DMS53 (cell line): Measurements from ENCODE around the gene DUSP16.
A peak's percentile ranks its signal among the peaks of the same experiment; 100 is the strongest.
"Not testable (repeated sequence)": the region's sequence is repeated elsewhere in the genome, so short reads cannot be mapped to it uniquely, and the experiment has no call there.

Experiments used
- DNase-seq: peaks from one replicate; lab custom pipeline; 2025; lab: John Stamatoyannopoulos, UW

The DUSP16 gene

DNA sequence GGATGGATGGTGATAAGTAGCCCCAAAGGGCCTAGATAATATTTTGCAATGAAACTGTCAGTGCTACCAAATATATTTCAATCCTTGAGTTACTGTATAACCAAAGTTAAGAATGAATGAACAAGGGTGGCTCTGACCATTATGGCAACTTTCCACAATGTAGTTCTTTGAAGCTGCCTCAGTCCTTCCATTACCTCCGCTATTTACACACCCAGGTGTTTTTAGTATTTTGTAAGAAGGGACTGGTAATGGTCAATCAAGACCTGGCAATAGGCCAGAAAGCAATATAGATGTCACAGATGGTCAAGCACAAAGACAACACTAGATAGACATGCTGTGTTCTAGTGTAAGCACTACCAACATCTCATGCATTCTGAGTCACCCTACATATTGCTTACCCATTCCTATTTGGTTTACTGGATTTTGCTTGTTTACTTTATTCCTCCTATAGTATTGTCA is 16.3 kb downstream of the DUSP16 start:
- DNase-seq: peak; percentile 98

DNA sequence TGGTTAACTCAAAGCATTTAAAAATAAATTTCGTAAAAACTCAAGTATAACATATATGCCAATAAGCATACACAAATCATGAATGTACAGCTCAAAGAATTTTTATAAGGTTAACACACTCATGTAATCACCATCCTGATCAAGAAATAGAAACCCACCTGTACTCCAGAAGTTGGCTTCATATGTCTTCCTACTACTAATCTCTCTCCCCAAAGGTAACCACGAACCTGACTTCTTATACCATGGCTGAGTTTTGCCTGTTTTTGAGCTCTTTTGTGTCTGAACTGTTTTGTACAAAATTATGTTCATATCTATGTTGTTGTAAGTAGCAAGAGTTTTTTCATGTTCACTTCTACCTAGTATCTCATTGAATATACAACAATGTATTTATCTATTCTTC is 18.7 kb downstream of the DUSP16 start:
- DNase-seq: no peak

DNA sequence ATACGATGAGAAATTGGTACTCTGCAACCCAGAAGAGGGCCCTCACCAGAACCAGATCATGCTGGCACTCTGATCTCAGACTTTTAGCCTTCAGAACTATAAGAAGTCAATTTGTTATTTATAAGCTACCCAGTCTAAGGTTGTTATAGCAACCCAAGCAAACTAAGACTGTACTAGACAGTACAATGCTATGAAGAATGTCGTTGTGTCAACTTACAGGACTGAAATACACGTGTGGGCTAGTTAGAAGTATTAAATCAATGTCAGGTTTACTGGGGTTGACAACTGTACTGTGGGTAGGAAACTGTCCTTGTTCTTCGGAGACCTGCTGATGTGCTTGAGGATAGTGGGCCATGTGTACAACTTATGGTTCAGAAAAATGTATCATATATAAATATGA is 19.7 kb downstream of the DUSP16 start:
- DNase-seq: no peak

- DNase-seq: no peak
Observed at GRCh38 chr12:12542286-12542685, 20.4 kb downstream of the DUSP16 start.

DNA sequence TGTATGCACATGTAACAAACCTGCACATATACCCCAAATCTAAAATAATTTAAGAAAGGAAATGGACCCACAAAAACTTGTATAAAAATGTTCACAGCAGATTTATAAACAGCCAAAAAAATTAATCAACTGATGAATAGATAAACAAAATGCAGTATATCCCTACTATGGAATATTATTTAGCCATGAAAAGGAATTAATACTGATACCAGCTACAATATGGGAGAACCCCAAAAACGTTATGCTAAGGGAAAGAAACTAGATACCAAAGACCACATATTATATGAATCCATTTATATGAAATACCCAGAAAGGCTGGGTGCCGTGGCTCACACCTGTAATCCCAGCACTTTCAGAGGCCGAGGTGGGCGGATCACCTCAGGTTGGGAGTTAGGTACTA is 20.9 kb downstream of the DUSP16 start:
- DNase-seq: no peak

- no peak for DNase-seq
Observed at GRCh38 chr12:12540261-12541013, 22.2 kb downstream of the DUSP16 start.

DNA sequence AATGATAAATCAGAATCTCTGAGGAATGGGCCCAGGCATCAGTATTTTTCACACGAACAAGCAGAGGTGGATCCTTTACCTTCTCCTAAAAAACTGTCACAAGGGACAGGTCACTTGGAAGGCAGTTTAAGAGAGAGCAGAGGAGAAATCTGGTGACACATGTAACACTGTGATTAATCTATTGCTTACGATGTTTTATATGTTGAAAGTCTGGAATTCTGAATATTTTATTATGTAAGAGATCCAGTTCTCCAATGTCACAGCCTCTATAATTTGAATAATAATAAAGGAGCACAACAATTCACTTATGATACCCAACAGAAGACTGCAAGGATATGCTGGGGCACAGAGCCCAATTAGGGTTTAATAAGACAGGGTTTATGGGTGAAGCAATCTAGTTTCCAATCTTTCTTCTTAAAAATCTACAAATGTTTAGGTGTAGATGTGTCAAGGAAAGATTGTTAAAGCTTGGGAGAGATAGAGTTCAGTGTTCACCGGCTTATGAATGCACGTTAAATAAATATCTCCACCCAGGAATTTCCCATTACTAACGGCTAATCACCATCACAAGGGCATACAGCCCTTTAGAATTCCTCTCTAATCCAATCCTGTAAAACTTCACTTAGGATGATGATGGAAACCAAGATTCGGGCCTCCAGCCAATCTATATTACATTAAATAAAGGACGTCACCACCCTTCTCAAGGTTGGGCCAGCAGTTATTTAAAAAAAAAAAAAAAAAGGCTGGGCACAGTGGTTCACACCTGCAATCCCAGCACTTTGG is 23.4 kb downstream of the DUSP16 start:
- DNase-seq: no peak

- DNase-seq: no peak
Observed at GRCh38 chr12:12538535-12538934, 24.1 kb downstream of the DUSP16 start.

GRCh38 chr12:12537421-12537820 is 25.2 kb downstream of the DUSP16 start:
- no peak for DNase-seq

GRCh38 chr12:12534975-12535374 is 27.7 kb downstream of the DUSP16 start:
- peak; percentile 72 for DNase-seq

GRCh38 chr12:12534166-12534866 is 28.3 kb downstream of the DUSP16 start:
- DNase-seq: no peak

DNA sequence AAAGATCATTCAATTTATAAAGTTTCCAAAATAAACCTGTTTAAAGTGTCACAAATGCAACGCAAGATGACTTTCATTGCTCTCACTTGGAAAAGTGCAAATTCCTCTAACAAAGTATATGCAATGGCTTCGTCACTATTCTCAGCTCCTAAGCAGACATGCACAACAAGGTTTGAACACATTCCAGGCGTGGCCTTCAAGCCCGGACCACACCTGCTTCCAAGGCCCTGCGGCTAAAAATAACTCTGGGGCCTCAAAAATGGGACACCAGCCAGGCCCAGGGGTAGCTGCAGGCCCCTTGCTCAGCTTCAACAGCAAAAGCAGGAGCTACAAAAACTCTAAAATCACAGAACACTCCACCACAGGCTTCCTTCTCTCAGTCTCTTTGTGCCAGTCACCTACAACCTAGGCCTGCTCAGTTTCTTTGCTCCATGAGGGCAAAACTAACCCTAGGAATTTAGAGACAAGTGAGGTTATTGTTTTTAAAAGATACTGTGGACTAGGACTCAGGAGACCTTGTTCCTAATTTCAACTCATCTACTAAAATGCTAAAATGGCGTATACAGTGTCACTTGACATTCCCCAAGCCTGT is 29.3 kb downstream of the DUSP16 start:
- DNase-seq: no peak

GRCh38 chr12:12531194-12531593 is 31.5 kb downstream of the DUSP16 start:
- no peak for DNase-seq

DNA sequence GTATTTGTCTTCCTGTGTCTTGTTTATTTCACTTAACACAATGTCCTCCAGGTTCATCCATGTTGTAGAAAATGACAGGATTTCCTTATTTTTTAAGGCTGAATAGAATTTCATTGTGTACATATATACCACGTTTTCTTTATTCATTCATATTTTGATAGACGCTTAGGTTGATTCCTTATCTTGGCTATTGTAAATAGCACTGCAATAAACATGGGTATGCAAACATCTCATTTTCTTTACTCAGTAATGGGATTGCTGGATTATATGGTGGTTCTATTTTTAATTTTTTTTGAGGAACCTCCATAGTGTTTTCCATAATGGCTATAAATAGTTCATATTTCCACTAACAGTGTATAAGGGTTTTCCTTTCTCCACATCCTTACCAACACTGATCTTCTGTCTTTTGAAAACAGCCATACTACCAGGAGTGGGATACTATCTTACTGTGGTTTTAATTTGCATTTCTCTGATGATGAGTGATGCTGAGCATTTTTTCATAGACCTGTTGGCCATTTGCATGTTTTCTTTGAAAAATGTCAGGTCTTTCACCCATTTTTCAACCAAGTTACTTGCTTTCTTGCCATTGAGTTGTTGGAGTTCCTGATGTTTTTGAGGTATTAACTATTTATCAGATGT is 32.8 kb downstream of the DUSP16 start:
- DNase-seq: no peak

GRCh38 chr12:12528361-12529270 is 34.0 kb downstream of the DUSP16 start:
- no peak for DNase-seq

GRCh38 chr12:12527820-12528296 is 34.8 kb downstream of the DUSP16 start:
- DNase-seq: no peak

DNA sequence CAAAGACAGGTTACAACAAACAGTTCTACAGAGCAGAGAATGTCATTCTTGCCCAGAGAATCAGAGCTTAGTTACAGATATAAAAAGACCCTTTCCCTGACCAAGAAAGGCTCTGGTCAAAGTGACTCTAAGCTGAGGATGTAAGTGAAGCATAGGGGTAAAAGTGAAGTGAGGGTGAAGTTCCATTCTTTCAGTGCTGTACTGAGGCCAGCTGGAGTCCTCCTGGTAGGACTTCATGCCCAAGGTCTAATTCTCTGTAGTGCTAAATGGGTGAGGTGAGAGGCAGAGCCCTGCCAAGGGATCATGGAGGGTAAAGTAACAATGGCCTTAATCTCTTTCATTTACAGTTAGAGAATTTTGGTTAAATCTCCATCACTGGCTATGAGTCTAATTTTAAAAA is 38.5 kb downstream of the DUSP16 start:
- no peak for DNase-seq

DNA sequence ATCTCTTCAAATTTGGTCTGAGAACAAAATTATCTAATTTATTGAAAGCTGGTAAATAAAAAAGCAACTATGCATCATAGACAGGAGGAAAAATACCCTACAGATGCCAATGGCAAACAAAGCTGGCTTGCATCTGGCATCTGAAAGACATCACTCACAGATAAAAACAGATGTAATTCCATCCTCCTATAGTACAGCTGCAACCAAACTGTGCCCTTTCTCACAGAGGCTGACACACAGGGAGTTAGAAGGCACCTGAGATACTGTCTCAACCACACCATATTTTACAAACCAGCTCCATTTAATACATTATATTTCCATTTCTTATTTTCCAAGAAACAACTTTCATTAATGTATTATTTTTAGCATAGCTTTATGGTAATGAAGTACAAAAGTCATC is 39.4 kb downstream of the DUSP16 start:
- DNase-seq: no peak

- not testable (repeated sequence) for DNase-seq
Observed at GRCh38 chr12:12522657-12523056, 40.0 kb downstream of the DUSP16 start.

DNA sequence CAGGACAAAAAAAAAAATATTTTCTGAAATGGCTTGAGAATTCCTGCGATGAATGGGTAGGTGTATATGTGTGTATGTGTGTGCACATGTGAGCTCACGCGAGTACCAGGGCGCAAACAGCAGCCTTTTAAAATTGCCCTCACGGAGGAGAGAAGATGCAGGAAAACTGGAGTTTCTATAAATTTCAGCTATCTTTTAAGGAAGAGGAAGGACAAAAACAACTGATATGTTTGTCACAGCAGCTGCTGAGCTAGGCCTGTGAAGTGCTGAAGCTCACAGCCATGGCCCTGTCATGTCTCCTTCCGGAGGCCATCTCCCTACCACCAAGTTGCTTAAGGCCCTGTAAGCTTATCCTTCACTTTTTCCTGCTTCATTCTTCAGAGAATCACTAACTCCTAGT is 40.8 kb downstream of the DUSP16 start:
- no peak for DNase-seq

- DNase-seq: peak; percentile 40
Observed at GRCh38 chr12:12521044-12521485, 41.6 kb downstream of the DUSP16 start.
